PC-3 (cell line): ENCODE data around the gene ITK. TPM values are rescaled to one million over a fixed set of nuclear protein-coding genes. Genes with fewer than 3 reads are reported as not detected.
A peak's percentile ranks its signal among the peaks of the same experiment; 100 is the strongest.
"Not testable (repeated sequence)": the region's sequence is repeated elsewhere in the genome, so short reads cannot be mapped to it uniquely, and the experiment has no call there.

Experiments
- ATAC-seq: fragments of 200-7000 bp; cut with Tn5 transposase; 2 replicates; pipeline ENCODE4 v1.9.1; 2020; ENCODE audit warnings: mild to moderate bottlenecking, moderate library complexity
- BruUV-seq: library from RNA; stranded (reverse); fragments of 400-500 nt; replicated peaks from 2 replicates; lab custom pipeline; 2021; lab: Mats Ljungman, UMichigan
- CTCF ChIA-PET: fragments of 300-600 bp; sonication (Branson Sonifier 250); formaldehyde crosslinking; loops from one replicate; lab custom pipeline; 2022; ENCODE audit warnings: antibody characterized with exemption; lab: Charles Lee
- POLR2A ChIA-PET: fragments of 300-600 bp; sonication (Branson Sonifier 250); formaldehyde crosslinking; loops from one replicate; lab custom pipeline; 2022; ENCODE audit warnings: antibody characterized with exemption; ENCODE audit not compliant: unreplicated experiment; lab: Charles Lee
- DNase-seq: peaks from one replicate; pipeline ENCODE4 v3.0.0-alpha.2; 2015
- H2AFZ ChIP-seq: fragments of 300-600 bp; sonication (generic); 2 replicates; pipeline ENCODE4 v1.6.0; 2016; ENCODE audit warnings: antibody characterized with exemption, low read length
- H3F3A ChIP-seq: fragments of 300-600 bp; sonication (generic); one replicate; pipeline ENCODE4 v1.6.0; 2017; ENCODE audit warnings: antibody characterized with exemption, low read length, control low read depth, mild to moderate bottlenecking; ENCODE audit not compliant: unreplicated experiment
- H3K27ac ChIP-seq: fragments of 300-600 bp; sonication (generic); 2 replicates; pipeline ENCODE4 v1.5.1; 2016; ENCODE audit warnings: mild to moderate bottlenecking, low read length
- H3K27me3 ChIP-seq: fragments of 300-600 bp; sonication (generic); 2 replicates; pipeline ENCODE4 v1.6.1; 2016; ENCODE audit warnings: low read length, mixed read lengths
- H3K36me3 ChIP-seq: fragments of 300-600 bp; sonication (generic); 2 replicates; pipeline ENCODE4 v1.6.1; 2016; ENCODE audit warnings: low read depth, mixed run types, low read length, mixed read lengths
- H3K4me1 ChIP-seq: fragments of 300-600 bp; sonication (generic); 2 replicates; pipeline ENCODE4 v1.5.1; 2016; ENCODE audit warnings: low read length; ENCODE audit not compliant: insufficient read depth
- H3K4me2 ChIP-seq: fragments of 300-600 bp; sonication (generic); 2 replicates; pipeline ENCODE4 v1.6.0; 2016; ENCODE audit warnings: low read length
- H3K4me3 ChIP-seq: fragments of 300-600 bp; sonication (generic); 2 replicates; pipeline ENCODE4 v1.5.1; 2016; ENCODE audit warnings: mild to moderate bottlenecking, low read length, mixed read lengths
- H3K79me2 ChIP-seq: fragments of 300-600 bp; sonication (generic); 2 replicates; pipeline ENCODE4 v1.6.1; 2017; ENCODE audit warnings: low read length, mixed read lengths
- H3K9ac ChIP-seq: fragments of 300-600 bp; sonication (generic); 2 replicates; pipeline ENCODE4 v1.6.0; 2016; ENCODE audit warnings: mild to moderate bottlenecking, low read length
- H3K9me2 ChIP-seq: fragments of 300-600 bp; sonication (generic); replicated peaks from 2 replicates; pipeline ENCODE4 v1.6.1; 2016; ENCODE audit warnings: mixed run types, low read length, mixed read lengths
- H3K9me3 ChIP-seq: fragments of 300-600 bp; sonication (generic); 2 replicates; pipeline ENCODE4 v1.6.1; 2016; ENCODE audit warnings: low read length, mixed read lengths
- H4K20me1 ChIP-seq: fragments of 300-600 bp; sonication (generic); 2 replicates; pipeline ENCODE4 v1.6.1; 2016; ENCODE audit warnings: low read length, mixed read lengths
- EZH2 ChIP-seq: fragments of 300-600 bp; sonication (generic); IDR thresholded peaks from one replicate; pipeline ENCODE4 v1.6.1; 2017; ENCODE audit warnings: antibody characterized with exemption, mild to moderate bottlenecking, low read length; ENCODE audit not compliant: unreplicated experiment
- EZH2phosphoT487 ChIP-seq: fragments of 300-600 bp; sonication (generic); IDR thresholded peaks from 2 replicates; pipeline ENCODE4 v1.6.1; 2018; ENCODE audit warnings: mild to moderate bottlenecking, antibody characterized with exemption, low read length, borderline replicate concordance
- intact Hi-C: fragments of 100-400 bp; cut with micrococcal nuclease; formaldehyde crosslinking; loops from 2 replicates; pipeline ENCODE4 v1.9.0; 2023
- total RNA-seq: library from RNA; depleted of rRNA; stranded (reverse); fragments of >200 nt; gene quantifications from 2 replicates; pipeline ENCODE4 v1.2.3, GENCODE V29; 2014
- TF ChIP-seq, protein P1 (sequence below): fragments of 300-600 bp; sonication (generic); conservative IDR thresholded peaks from 2 replicates; pipeline ENCODE4 v1.5.1; 2017; ENCODE audit warnings: antibody characterized with exemption, low read depth, mild to moderate bottlenecking, low read length

ITK gene
- total RNA-seq, 1 experiment from 2014 or later: 0.69 TPM

GRCh38 chr5:157236423-157236822 is 55.8 kb downstream of the ITK start:
- no peaks in the 10 kb centered on the region for H3K79me2 ChIP-seq
- no peak overlapping the region for H3K4me3 ChIP-seq
- BruUV-seq: no TSS peak
- H3K9ac ChIP-seq: no peak overlapping the region
- CTCF ChIA-PET: no interaction called here
- H3K9me3 ChIP-seq: no peaks in the 10 kb centered on the region
- H3K27ac ChIP-seq: no peak overlapping the region
- peaks cover 1% of the 10 kb centered on the region; the same call in 1 of the 2 replicates for H3K4me1 ChIP-seq
- H3K27me3 ChIP-seq: peaks cover 39% of the 10 kb centered on the region
- ATAC-seq (no peak), DNase-seq (no peak)
- no peak overlapping the region for H3K4me2 ChIP-seq
- H3K36me3 ChIP-seq: no peaks in the 10 kb centered on the region
- no peaks in the 10 kb centered on the region for H3F3A ChIP-seq
- no peaks in the 10 kb centered on the region for H4K20me1 ChIP-seq
- POLR2A ChIA-PET: no interaction called here
- H3K9me2 ChIP-seq: 0 out of 2 replicates have a peak, but pooled peaks cover 3% of the 10 kb centered on the region
- H2AFZ ChIP-seq: no peak overlapping the region
- intact Hi-C loops: no loop called here
- TF ChIP-seq EZH2 (no peak), EZH2phosphoT487 (no peak)
- TF ChIP-seq, protein P1, sequence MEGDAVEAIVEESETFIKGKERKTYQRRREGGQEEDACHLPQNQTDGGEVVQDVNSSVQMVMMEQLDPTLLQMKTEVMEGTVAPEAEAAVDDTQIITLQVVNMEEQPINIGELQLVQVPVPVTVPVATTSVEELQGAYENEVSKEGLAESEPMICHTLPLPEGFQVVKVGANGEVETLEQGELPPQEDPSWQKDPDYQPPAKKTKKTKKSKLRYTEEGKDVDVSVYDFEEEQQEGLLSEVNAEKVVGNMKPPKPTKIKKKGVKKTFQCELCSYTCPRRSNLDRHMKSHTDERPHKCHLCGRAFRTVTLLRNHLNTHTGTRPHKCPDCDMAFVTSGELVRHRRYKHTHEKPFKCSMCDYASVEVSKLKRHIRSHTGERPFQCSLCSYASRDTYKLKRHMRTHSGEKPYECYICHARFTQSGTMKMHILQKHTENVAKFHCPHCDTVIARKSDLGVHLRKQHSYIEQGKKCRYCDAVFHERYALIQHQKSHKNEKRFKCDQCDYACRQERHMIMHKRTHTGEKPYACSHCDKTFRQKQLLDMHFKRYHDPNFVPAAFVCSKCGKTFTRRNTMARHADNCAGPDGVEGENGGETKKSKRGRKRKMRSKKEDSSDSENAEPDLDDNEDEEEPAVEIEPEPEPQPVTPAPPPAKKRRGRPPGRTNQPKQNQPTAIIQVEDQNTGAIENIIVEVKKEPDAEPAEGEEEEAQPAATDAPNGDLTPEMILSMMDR: no peak

GRCh38 chr5:157241483-157241882 is 60.8 kb downstream of the ITK start:
- DNase-seq (no peak), ATAC-seq (no peak)
- Histone ChIP-seq H3K9me3 (no peaks in the 10 kb centered on the region), H2AFZ (no peak overlapping the region), H3K4me2 (no peak overlapping the region), H3K4me3 (no peak overlapping the region), H3K27ac (no peak overlapping the region), H3F3A (no peaks in the 10 kb centered on the region), H4K20me1 (no peaks in the 10 kb centered on the region), H3K9ac (no peak overlapping the region), H3K4me1 (peaks cover 6% of the 10 kb centered on the region; the same call in 1 of the 2 replicates), H3K79me2 (no peaks in the 10 kb centered on the region), H3K9me2 (no peaks in the 10 kb centered on the region), H3K27me3 (peaks cover 39% of the 10 kb centered on the region), H3K36me3 (no peaks in the 10 kb centered on the region)
- no TSS peak for BruUV-seq
- POLR2A ChIA-PET: no interaction called here
- CTCF ChIA-PET: no interaction called here
- no peak for TF ChIP-seq EZH2
- intact Hi-C loops: no loop called here

DNA sequence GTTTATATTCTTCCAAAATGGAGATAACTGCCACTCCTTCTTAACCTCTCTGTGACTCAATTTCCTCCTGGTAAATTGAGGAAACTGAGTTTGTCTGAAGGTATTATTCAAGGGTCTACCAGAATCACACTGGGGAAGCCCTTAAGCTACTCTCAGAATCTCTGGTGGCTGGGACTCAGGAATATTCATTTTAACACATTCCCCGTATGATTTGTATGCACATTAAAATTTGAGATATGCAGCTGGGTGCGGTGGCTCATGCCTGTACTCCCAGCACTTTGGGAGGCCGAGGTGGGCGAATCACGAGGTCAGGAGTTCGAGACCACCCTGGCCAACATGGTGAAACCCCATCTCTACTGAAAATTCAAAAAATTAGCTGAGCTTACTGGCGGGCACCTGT is 64.1 kb downstream of the ITK start:
- H3K27ac ChIP-seq, H3K4me1 ChIP-seq, CTCF ChIA-PET, DNase-seq, H3K79me2 ChIP-seq, H3K9ac ChIP-seq, intact Hi-C loops, H4K20me1 ChIP-seq, H3F3A ChIP-seq, H2AFZ ChIP-seq, H3K4me3 ChIP-seq, POLR2A ChIA-PET, BruUV-seq, H3K4me2 ChIP-seq, H3K9me3 ChIP-seq, ATAC-seq, H3K36me3 ChIP-seq, H3K9me2 ChIP-seq: not testable (repeated sequence)
- peaks cover 10% of the 10 kb centered on the region for H3K27me3 ChIP-seq

DNA sequence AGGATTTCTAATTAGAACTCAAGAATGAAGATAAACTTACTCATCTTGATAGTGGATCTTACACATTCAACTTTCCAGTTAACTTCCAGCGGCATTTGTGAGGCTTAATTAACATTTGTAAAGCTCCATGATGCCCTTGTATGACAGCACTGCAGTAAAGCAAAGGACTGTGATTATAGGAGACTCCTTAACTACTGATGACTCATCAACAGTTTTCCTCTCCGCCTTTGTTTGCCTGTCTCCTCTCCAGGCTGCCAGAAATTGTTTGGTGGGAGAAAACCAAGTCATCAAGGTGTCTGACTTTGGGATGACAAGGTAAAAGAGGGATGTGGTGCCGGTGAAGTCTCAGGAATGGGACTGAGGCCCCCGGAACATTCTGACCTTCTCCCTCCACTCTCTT is 64.8 kb downstream of the ITK start:
- ChIA-PET CTCF (no interaction called here), POLR2A (no interaction called here)
- Histone ChIP-seq H3K4me1 (peaks cover 6% of the 10 kb centered on the region; the same call in 1 of the 2 replicates), H3K9me3 (no peaks in the 10 kb centered on the region), H4K20me1 (no peaks in the 10 kb centered on the region), H3K36me3 (no peaks in the 10 kb centered on the region), H2AFZ (no peak overlapping the region), H3K27me3 (peaks cover 3% of the 10 kb centered on the region), H3K9ac (no peak overlapping the region), H3F3A (no peaks in the 10 kb centered on the region), H3K79me2 (no peaks in the 10 kb centered on the region), H3K4me3 (no peak overlapping the region), H3K4me2 (no peak overlapping the region), H3K27ac (no peak overlapping the region), H3K9me2 (no peaks in the 10 kb centered on the region)
- intact Hi-C loops: no loop called here
- TF ChIP-seq EZH2phosphoT487 (no peak), EZH2 (no peak)
- TF ChIP-seq, protein P1: no peak
- peak; percentile 98 for ATAC-seq
- BruUV-seq: no TSS peak
- peak; percentile 77 for DNase-seq
